ENCODE results near the gene MARCHF3.

The MARCHF3 gene

GRCh38 chr5:126926187-126926586 is 104.2 kb downstream of the MARCHF3 start:
- H3K27ac ChIP-seq (ENCODE audit: low read depth, low read length), result no peak overlapping the region
- no peak overlapping the region for H3K23ac ChIP-seq (ENCODE audit: low read length)
- H4K12ac ChIP-seq (ENCODE audit: low read depth, low read length), result no peak overlapping the region
- H3K4ac ChIP-seq (ENCODE audit: low read depth, low read length), result no peak overlapping the region
- no peak overlapping the region for H3K18ac ChIP-seq (ENCODE audit: low read length)
- no peaks in the 10 kb centered on the region for H3K4me1 ChIP-seq (ENCODE audit: control insufficient read depth in 1 of 2, insufficient read depth in 2 of 2, low read length in 2 of 2)
- no peak overlapping the region for H2BK120ac ChIP-seq (ENCODE audit: insufficient read depth, low read length, poor library complexity)
- H3K79me1 ChIP-seq (ENCODE audit: low read length), result no peaks in the 10 kb centered on the region
- no peak overlapping the region for H3K14ac ChIP-seq (ENCODE audit: low read length)
- H4K91ac ChIP-seq (ENCODE audit: low read depth, low read length), result no peak overlapping the region
- no peaks in the 10 kb centered on the region for H3K79me2 ChIP-seq (ENCODE audit: control insufficient read depth, insufficient read depth, low read length, poor library complexity)
- H4K8ac ChIP-seq (ENCODE audit: low read depth, low read length), result no peak overlapping the region
- H2BK12ac ChIP-seq (ENCODE audit: low read length), result no peak overlapping the region
- no peak overlapping the region for H3K4me3 ChIP-seq (ENCODE audit: low read depth, low read length)
- H2BK5ac ChIP-seq (ENCODE audit: low read depth, low read length, poor library complexity), result no peak overlapping the region
- no peak overlapping the region for H2AK5ac ChIP-seq (ENCODE audit: low read length)
- H3K4me2 ChIP-seq (ENCODE audit: low read length), result no peak overlapping the region
- no peaks in the 10 kb centered on the region for H3K27me3 ChIP-seq (ENCODE audit: insufficient read depth, low read length)
- DNase-seq, result no peak
- no CpG with 5 or more reads among the region's 2 CpGs for WGBS (ENCODE audit: extremely low coverage, insufficient coverage, insufficient read length)
- H2AFZ ChIP-seq (ENCODE audit: insufficient read depth, low read length, poor library complexity), result no peak overlapping the region
- H3K9me3 ChIP-seq (ENCODE audit: insufficient read depth, low read depth, low read length), result no peaks in the 10 kb centered on the region
- H3K36me3 ChIP-seq (ENCODE audit: control insufficient read depth in 1 of 2, insufficient read depth in 2 of 2, low read length in 2 of 2), result no peaks in the 10 kb centered on the region
- H3K9ac ChIP-seq (ENCODE audit: low read length), result no peak overlapping the region

- no peak overlapping the region for H3K9ac ChIP-seq (ENCODE audit: low read length)
- H2BK120ac ChIP-seq (ENCODE audit: insufficient read depth, low read length, poor library complexity), result no peak overlapping the region
- no peaks in the 10 kb centered on the region for H3K79me2 ChIP-seq (ENCODE audit: control insufficient read depth, insufficient read depth, low read length, poor library complexity)
- no peak overlapping the region for H3K23ac ChIP-seq (ENCODE audit: low read length)
- H3K36me3 ChIP-seq (ENCODE audit: control insufficient read depth in 1 of 2, insufficient read depth in 2 of 2, low read length in 2 of 2), result no peaks in the 10 kb centered on the region
- no peak for DNase-seq
- H4K12ac ChIP-seq (ENCODE audit: low read depth, low read length), result no peak overlapping the region
- no peak overlapping the region for H2AFZ ChIP-seq (ENCODE audit: insufficient read depth, low read length, poor library complexity)
- WGBS (ENCODE audit: extremely low coverage, insufficient coverage, insufficient read length), result no CpG with 5 or more reads among the region's 3 CpGs
- H2BK12ac ChIP-seq (ENCODE audit: low read length), result no peak overlapping the region
- no peak overlapping the region for H2BK5ac ChIP-seq (ENCODE audit: low read depth, low read length, poor library complexity)
- H4K8ac ChIP-seq (ENCODE audit: low read depth, low read length), result no peak overlapping the region
- no peak overlapping the region for H3K18ac ChIP-seq (ENCODE audit: low read length)
- H3K79me1 ChIP-seq (ENCODE audit: low read length), result no peaks in the 10 kb centered on the region
- H2AK5ac ChIP-seq (ENCODE audit: low read length), result no peak overlapping the region
- no peak overlapping the region for H3K27ac ChIP-seq (ENCODE audit: low read depth, low read length)
- H3K4me2 ChIP-seq (ENCODE audit: low read length), result no peak overlapping the region
- H3K4ac ChIP-seq (ENCODE audit: low read depth, low read length), result no peak overlapping the region
- no peaks in the 10 kb centered on the region for H3K4me1 ChIP-seq (ENCODE audit: control insufficient read depth in 1 of 2, insufficient read depth in 2 of 2, low read length in 2 of 2)
- H3K4me3 ChIP-seq (ENCODE audit: low read depth, low read length), result no peak overlapping the region
- no peak overlapping the region for H3K14ac ChIP-seq (ENCODE audit: low read length)
- no peaks in the 10 kb centered on the region for H3K9me3 ChIP-seq (ENCODE audit: insufficient read depth, low read depth, low read length)
- no peak overlapping the region for H4K91ac ChIP-seq (ENCODE audit: low read depth, low read length)
- H3K27me3 ChIP-seq (ENCODE audit: insufficient read depth, low read length), result no peaks in the 10 kb centered on the region
These were observed 104.9 kb downstream of the MARCHF3 start for GRCh38 chr5:126925482-126925881.

GRCh38 chr5:126924331-126925033 is 105.9 kb downstream of the MARCHF3 start:
- no CpG with 5 or more reads among the region's 9 CpGs for WGBS (ENCODE audit: extremely low coverage, insufficient coverage, insufficient read length)
- H4K8ac ChIP-seq (ENCODE audit: low read depth, low read length), result no peak overlapping the region

GRCh38 chr5:126921241-126922091 is 108.9 kb downstream of the MARCHF3 start:
- no peaks in the 10 kb centered on the region for H3K27me3 ChIP-seq (ENCODE audit: insufficient read depth, low read length)
- DNase-seq, result no peak
- no peak overlapping the region for H3K4ac ChIP-seq (ENCODE audit: low read depth, low read length)

More at GRCh38 chr5:126924331-126925033, 105.9 kb downstream of the MARCHF3 start:
- peaks cover 1% of the 10 kb centered on the region for H3K9me3 ChIP-seq (ENCODE audit: insufficient read depth, low read depth, low read length)
- no peak overlapping the region for H2AK5ac ChIP-seq (ENCODE audit: low read length)
- H3K18ac ChIP-seq (ENCODE audit: low read length), result no peak overlapping the region
- H3K9ac ChIP-seq (ENCODE audit: low read length), result no peak overlapping the region
- no peak overlapping the region for H4K91ac ChIP-seq (ENCODE audit: low read depth, low read length)
- H3K79me2 ChIP-seq (ENCODE audit: control insufficient read depth, insufficient read depth, low read length, poor library complexity), result no peaks in the 10 kb centered on the region
- H3K27ac ChIP-seq (ENCODE audit: low read depth, low read length), result no peak overlapping the region
- no peak overlapping the region for H2AFZ ChIP-seq (ENCODE audit: insufficient read depth, low read length, poor library complexity)
- no peak overlapping the region for H3K23ac ChIP-seq (ENCODE audit: low read length)
- no peaks in the 10 kb centered on the region for H3K4me1 ChIP-seq (ENCODE audit: control insufficient read depth in 1 of 2, insufficient read depth in 2 of 2, low read length in 2 of 2)
- peak in 1 of 2 donors; percentile 61 for DNase-seq
- H3K36me3 ChIP-seq (ENCODE audit: control insufficient read depth in 1 of 2, insufficient read depth in 2 of 2, low read length in 2 of 2), result no peaks in the 10 kb centered on the region
- no peak overlapping the region for H4K12ac ChIP-seq (ENCODE audit: low read depth, low read length)
- H3K4ac ChIP-seq (ENCODE audit: low read depth, low read length), result no peak overlapping the region
- no peak overlapping the region for H2BK120ac ChIP-seq (ENCODE audit: insufficient read depth, low read length, poor library complexity)
- no peaks in the 10 kb centered on the region for H3K79me1 ChIP-seq (ENCODE audit: low read length)
- H2BK12ac ChIP-seq (ENCODE audit: low read length), result no peak overlapping the region
- H3K4me3 ChIP-seq (ENCODE audit: low read depth, low read length), result no peak overlapping the region
- no peak overlapping the region for H3K4me2 ChIP-seq (ENCODE audit: low read length)
- H3K14ac ChIP-seq (ENCODE audit: low read length), result no peak overlapping the region
- no peak overlapping the region for H2BK5ac ChIP-seq (ENCODE audit: low read depth, low read length, poor library complexity)
- no peaks in the 10 kb centered on the region for H3K27me3 ChIP-seq (ENCODE audit: insufficient read depth, low read length)

More at GRCh38 chr5:126921241-126922091, 108.9 kb downstream of the MARCHF3 start:
- WGBS (ENCODE audit: extremely low coverage, insufficient coverage, insufficient read length), result no CpG with 5 or more reads among the region's 9 CpGs
- Histone ChIP-seq H2AK5ac (ENCODE audit: low read length) (no peak overlapping the region), H4K91ac (ENCODE audit: low read depth, low read length) (no peak overlapping the region), H3K4me3 (ENCODE audit: low read depth, low read length) (no peak overlapping the region), H2AFZ (ENCODE audit: insufficient read depth, low read length, poor library complexity) (no peak overlapping the region), H4K8ac (ENCODE audit: low read depth, low read length) (no peak overlapping the region), H3K23ac (ENCODE audit: low read length) (no peak overlapping the region), H3K4me1 (ENCODE audit: control insufficient read depth in 1 of 2, insufficient read depth in 2 of 2, low read length in 2 of 2) (peaks cover 0 to 2% of the 10 kb centered on the region in 2 experiments), H3K79me1 (ENCODE audit: low read length) (no peaks in the 10 kb centered on the region), H3K79me2 (ENCODE audit: control insufficient read depth, insufficient read depth, low read length, poor library complexity) (no peaks in the 10 kb centered on the region), H3K18ac (ENCODE audit: low read length) (no peak overlapping the region), H2BK5ac (ENCODE audit: low read depth, low read length, poor library complexity) (no peak overlapping the region), H2BK12ac (ENCODE audit: low read length) (no peak overlapping the region), H3K9me3 (ENCODE audit: insufficient read depth, low read depth, low read length) (peaks cover 1% of the 10 kb centered on the region), H3K36me3 (ENCODE audit: control insufficient read depth in 1 of 2, insufficient read depth in 2 of 2, low read length in 2 of 2) (no peaks in the 10 kb centered on the region), H4K12ac (ENCODE audit: low read depth, low read length) (no peak overlapping the region), H2BK120ac (ENCODE audit: insufficient read depth, low read length, poor library complexity) (no peak overlapping the region), H3K14ac (ENCODE audit: low read length) (no peak overlapping the region), H3K27ac (ENCODE audit: low read depth, low read length) (no peak overlapping the region), H3K9ac (ENCODE audit: low read length) (no peak overlapping the region), H3K4me2 (ENCODE audit: low read length) (no peak overlapping the region)
